ENCODE results near the gene PKIB.

PKIB gene

DNA sequence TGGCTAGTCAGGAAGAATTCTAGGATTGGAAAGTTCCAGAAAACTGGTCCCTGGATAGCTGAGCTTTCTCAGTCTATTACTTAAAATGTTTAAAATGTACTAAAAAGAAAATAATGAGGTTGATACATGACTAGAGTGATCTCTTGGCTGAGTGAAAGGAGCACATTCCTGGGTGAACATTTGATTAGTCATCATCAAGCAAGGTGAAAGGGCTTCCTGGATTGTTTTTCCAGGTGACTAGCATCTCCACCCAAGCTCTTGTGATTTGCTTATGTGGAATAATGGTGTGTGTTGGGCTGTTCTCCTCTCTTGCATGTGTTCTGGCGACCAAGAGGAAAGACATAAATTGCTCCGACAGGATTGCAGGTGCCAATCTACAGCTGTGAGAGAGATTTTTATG, 42.9 kb downstream of the PKIB start:
- Histone ChIP-seq H2AFZ (ENCODE audit: low read depth, low read length) (no peak overlapping the region), H3K9ac (ENCODE audit: low read depth, low read length) (no peak overlapping the region), H4K20me1 (ENCODE audit: insufficient read depth, low read length) (no peaks in the 10 kb centered on the region), H3K79me2 (ENCODE audit: insufficient read depth, low read length) (no peaks in the 10 kb centered on the region), H3K27ac (ENCODE audit: low read length) (no peak overlapping the region), H3K27me3 (ENCODE audit: insufficient read depth, low read length, poor library complexity) (no peaks in the 10 kb centered on the region), H3K4me3 (ENCODE audit: low read depth in 1 of 2, low read length in 2 of 2) (no peak overlapping the region), H3K4me2 (ENCODE audit: insufficient read depth, low read length) (no peak overlapping the region), H3K4me1 (ENCODE audit: insufficient read depth, low read length) (no peaks in the 10 kb centered on the region), H3K9me3 (ENCODE audit: insufficient read depth, low read length, severe bottlenecking) (no peaks in the 10 kb centered on the region), H3K36me3 (ENCODE audit: insufficient read depth, low read length) (no peaks in the 10 kb centered on the region)
- DNase-seq (no peak), ATAC-seq (ENCODE audit: insufficient read depth, low read depth) (no peak)
- TF ChIP-seq EZH2 (IDR thresholded peaks at IDR 0.05; ENCODE audit: borderline replicate concordance, low read depth, low read length, severe bottlenecking) (no peak), CTCF (IDR thresholded peaks at IDR 0.05; ENCODE audit: borderline replicate concordance, extremely low read depth, low read length, poor library complexity, severe bottlenecking) (no peak)

- H3K9me3 ChIP-seq (ENCODE audit: insufficient read depth, low read length, severe bottlenecking) = no peaks in the 10 kb centered on the region
- no peak overlapping the region for H3K4me2 ChIP-seq (ENCODE audit: insufficient read depth, low read length)
These were observed 43.8 kb downstream of the PKIB start for GRCh38 chr6:122654012-122654411.

DNA sequence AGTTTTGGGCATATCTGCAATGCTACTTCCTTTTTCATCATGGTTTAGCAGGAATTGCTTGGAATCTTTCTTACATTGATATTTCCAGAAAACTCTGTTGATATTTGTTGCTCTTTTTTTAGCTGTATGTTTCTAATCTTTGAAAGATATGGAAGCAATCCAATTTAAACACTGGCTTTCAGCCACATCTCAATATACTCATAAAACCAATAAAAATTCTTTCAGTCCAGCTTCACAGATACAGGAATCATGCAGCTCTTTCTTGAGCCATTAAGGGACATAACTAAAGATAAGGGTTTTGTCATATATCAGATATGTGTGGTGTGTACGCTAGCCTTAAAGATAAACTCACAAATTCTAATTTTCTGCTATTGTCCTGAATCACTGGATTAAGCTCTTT, 47.4 kb downstream of the PKIB start:
- Histone ChIP-seq H3K9ac (ENCODE audit: low read depth, low read length) (no peak overlapping the region), H4K20me1 (ENCODE audit: insufficient read depth, low read length) (no peaks in the 10 kb centered on the region), H3K79me2 (ENCODE audit: insufficient read depth, low read length) (no peaks in the 10 kb centered on the region), H2AFZ (ENCODE audit: low read depth, low read length) (no peak overlapping the region), H3K4me3 (ENCODE audit: low read depth in 1 of 2, low read length in 2 of 2) (no peak overlapping the region), H3K4me2 (ENCODE audit: insufficient read depth, low read length) (no peak overlapping the region), H3K36me3 (ENCODE audit: insufficient read depth, low read length) (no peaks in the 10 kb centered on the region), H3K27me3 (ENCODE audit: insufficient read depth, low read length, poor library complexity) (no peaks in the 10 kb centered on the region), H3K27ac (ENCODE audit: low read length) (no peak overlapping the region), H3K4me1 (ENCODE audit: insufficient read depth, low read length) (no peaks in the 10 kb centered on the region), H3K9me3 (ENCODE audit: insufficient read depth, low read length, severe bottlenecking) (no peaks in the 10 kb centered on the region)
- ATAC-seq (ENCODE audit: insufficient read depth, low read depth) (no peak), DNase-seq (no peak)
- TF ChIP-seq EZH2 (IDR thresholded peaks at IDR 0.05; ENCODE audit: borderline replicate concordance, low read depth, low read length, severe bottlenecking) (no peak), CTCF (IDR thresholded peaks at IDR 0.05; ENCODE audit: borderline replicate concordance, extremely low read depth, low read length, poor library complexity, severe bottlenecking) (no peak)

More at GRCh38 chr6:122654012-122654411, 43.8 kb downstream of the PKIB start:
- Histone ChIP-seq H3K27me3 (ENCODE audit: insufficient read depth, low read length, poor library complexity) (no peaks in the 10 kb centered on the region), H3K36me3 (ENCODE audit: insufficient read depth, low read length) (no peaks in the 10 kb centered on the region), H2AFZ (ENCODE audit: low read depth, low read length) (no peak overlapping the region), H3K79me2 (ENCODE audit: insufficient read depth, low read length) (no peaks in the 10 kb centered on the region), H3K4me3 (ENCODE audit: low read depth in 1 of 2, low read length in 2 of 2) (no peak overlapping the region), H4K20me1 (ENCODE audit: insufficient read depth, low read length) (no peaks in the 10 kb centered on the region), H3K27ac (ENCODE audit: low read length) (no peak overlapping the region), H3K4me1 (ENCODE audit: insufficient read depth, low read length) (no peaks in the 10 kb centered on the region), H3K9ac (ENCODE audit: low read depth, low read length) (no peak overlapping the region)
- no peak for ATAC-seq (ENCODE audit: insufficient read depth, low read depth)
- no peak for TF ChIP-seq EZH2 (IDR thresholded peaks at IDR 0.05; ENCODE audit: borderline replicate concordance, low read depth, low read length, severe bottlenecking)
- no peak for TF ChIP-seq CTCF (IDR thresholded peaks at IDR 0.05; ENCODE audit: borderline replicate concordance, extremely low read depth, low read length, poor library complexity, severe bottlenecking)
- DNase-seq = no peak

- Histone ChIP-seq H3K4me2 (ENCODE audit: insufficient read depth, low read length) (no peak overlapping the region), H4K20me1 (ENCODE audit: insufficient read depth, low read length) (no peaks in the 10 kb centered on the region), H3K27ac (ENCODE audit: low read length) (no peak overlapping the region), H3K79me2 (ENCODE audit: insufficient read depth, low read length) (no peaks in the 10 kb centered on the region), H3K4me3 (ENCODE audit: low read depth in 1 of 2, low read length in 2 of 2) (no peak overlapping the region), H2AFZ (ENCODE audit: low read depth, low read length) (no peak overlapping the region), H3K4me1 (ENCODE audit: insufficient read depth, low read length) (no peaks in the 10 kb centered on the region), H3K9me3 (ENCODE audit: insufficient read depth, low read length, severe bottlenecking) (no peaks in the 10 kb centered on the region), H3K27me3 (ENCODE audit: insufficient read depth, low read length, poor library complexity) (no peaks in the 10 kb centered on the region), H3K9ac (ENCODE audit: low read depth, low read length) (no peak overlapping the region), H3K36me3 (ENCODE audit: insufficient read depth, low read length) (no peaks in the 10 kb centered on the region)
- ATAC-seq (ENCODE audit: insufficient read depth, low read depth) (no peak), DNase-seq (no peak)
- TF ChIP-seq CTCF (IDR thresholded peaks at IDR 0.05; ENCODE audit: borderline replicate concordance, extremely low read depth, low read length, poor library complexity, severe bottlenecking) (no peak), EZH2 (IDR thresholded peaks at IDR 0.05; ENCODE audit: borderline replicate concordance, low read depth, low read length, severe bottlenecking) (no peak)
These were observed 50.1 kb downstream of the PKIB start for GRCh38 chr6:122660296-122660695.

Data from DND-41 (cell line).